GM23248 (cell line): Measurements from ENCODE around the gene ITLN1.
"Not testable (repeated sequence)": the region's sequence is repeated elsewhere in the genome, so short reads cannot be mapped to it uniquely, and the experiment has no call there.

Experiments used
- EZH2 ChIP-seq: fragments of 200-600 bp; sonication (generic); IDR thresholded peaks from 2 replicates; pipeline ENCODE4 v1.6.1; 2018; ENCODE audit warnings: antibody characterized with exemption, mild to moderate bottlenecking; ENCODE audit not compliant: insufficient read depth, poor library complexity, severe bottlenecking
- EZH2phosphoT487 ChIP-seq: fragments of 200-600 bp; sonication (generic); IDR thresholded peaks from 2 replicates; pipeline ENCODE4 v1.6.1; 2018; ENCODE audit warnings: antibody characterized with exemption, moderate library complexity, mild to moderate bottlenecking, low read depth; ENCODE audit not compliant: insufficient read depth

DNA sequence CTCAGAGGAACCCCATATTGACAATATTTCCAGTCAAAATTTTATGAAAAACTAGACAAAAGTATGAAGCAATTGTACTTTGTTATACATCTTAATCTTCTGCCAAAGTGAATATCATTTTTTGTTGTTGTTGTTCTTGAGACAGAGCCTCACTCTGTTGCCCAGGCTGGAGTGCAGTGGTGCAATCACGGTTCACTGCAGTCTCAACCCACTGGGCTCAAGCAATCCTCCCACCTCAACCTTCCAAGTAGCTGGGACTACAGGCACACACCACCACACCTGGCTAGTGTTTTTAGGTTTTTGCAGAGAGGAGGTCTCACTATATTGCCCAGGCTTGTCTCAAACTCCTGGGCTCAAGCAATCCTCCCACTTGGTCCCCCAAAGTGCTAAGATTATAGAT, 17.3 kb upstream of the ITLN1 start:
- not testable (repeated sequence) for TF ChIP-seq EZH2phosphoT487, EZH2
